Measurements from ENCODE around the gene DMD.

Gene DMD

DNA sequence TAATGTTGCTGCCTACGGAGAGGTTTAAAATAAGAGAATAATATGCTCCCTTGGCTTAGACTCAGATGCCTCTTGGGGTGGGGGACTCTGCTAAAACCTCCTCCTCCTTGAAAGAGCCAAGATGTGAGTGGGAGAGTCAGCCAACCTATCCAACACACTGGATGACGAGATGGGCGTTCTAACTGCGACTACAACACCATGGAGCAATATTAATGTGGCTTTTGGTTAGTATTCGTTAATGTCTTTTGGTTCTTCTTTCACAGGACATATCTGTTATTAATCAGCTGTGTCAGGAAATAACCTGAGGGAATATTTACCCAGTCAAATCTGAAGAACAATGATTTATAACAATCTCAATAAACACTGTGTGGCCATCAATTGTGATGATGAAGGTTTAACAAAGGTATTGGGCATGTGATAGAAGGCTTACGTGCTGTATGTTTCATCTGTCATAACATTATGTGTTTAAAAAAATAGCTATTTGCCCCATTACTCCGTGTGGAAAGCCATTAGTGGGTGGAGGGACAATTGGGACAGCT lies 1996.0 kb downstream of the DMD start:
- in situ Hi-C loops (cut with HindIII; ENCODE audit: low sequenced_read_pairs): no loop called here

DNA sequence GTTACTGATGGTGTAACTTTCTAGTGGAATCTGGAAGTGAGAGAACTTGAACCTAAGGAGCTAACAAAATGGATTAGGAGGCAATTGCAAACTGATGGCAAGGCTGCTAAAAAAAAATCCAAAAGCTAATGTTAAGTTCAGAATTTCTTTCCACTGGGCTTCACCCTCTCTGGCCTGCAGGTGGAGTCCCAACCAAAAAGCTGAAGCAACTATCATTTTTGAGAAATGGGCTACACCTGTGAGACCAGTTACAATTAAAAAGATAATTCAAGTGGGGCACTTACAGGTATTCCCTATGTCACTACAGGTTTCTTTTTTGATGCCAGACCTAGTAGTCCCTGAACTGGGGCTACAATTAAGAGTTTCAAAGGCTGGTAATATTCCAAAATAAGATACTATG lies 1997.4 kb downstream of the DMD start:
- in situ Hi-C loops (cut with HindIII; ENCODE audit: low sequenced_read_pairs): no loop called here

DNA sequence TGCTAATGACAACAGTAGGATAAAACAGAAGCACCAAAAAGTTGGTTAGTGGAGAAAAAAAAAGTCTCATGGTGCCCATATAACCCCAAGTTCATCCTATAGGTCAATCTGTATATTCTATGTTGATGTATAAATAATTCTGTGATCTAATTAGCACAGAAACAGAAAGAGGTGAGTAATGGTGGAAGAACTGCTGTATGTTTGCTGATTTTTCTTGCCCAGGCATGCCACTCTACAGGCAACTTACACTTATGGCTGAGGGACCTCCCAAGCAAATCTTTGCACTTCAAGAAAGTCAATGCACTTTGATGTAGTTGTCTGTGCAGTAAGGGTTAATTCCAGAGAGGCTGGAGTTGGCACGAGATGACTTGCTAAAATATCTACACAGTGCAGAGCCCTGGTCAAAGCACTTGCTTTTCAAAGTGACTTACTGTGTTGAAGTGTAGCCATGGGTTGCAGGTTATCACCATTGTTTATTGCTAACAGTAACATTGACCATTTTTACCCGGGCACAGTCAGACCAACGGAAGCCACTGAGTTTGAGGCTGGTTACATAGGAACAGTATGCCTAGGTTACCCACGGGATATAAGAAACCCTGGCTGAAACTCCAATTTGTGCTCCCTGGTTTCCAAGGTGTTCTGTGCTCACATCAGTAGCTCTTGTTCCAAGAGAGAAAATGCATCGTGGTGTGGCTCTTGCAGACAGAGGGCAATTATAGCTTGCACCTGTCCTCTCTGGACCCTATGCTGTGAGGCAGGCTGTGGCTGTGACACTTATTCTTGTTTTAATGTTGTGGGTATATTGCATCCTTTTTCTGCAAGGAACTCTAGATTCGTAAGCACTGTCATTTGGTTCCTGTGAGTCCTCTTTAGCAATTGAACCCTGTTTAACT lies 1998.2 kb downstream of the DMD start:
- in situ Hi-C loops (cut with HindIII; ENCODE audit: low sequenced_read_pairs): no loop called here

DNA sequence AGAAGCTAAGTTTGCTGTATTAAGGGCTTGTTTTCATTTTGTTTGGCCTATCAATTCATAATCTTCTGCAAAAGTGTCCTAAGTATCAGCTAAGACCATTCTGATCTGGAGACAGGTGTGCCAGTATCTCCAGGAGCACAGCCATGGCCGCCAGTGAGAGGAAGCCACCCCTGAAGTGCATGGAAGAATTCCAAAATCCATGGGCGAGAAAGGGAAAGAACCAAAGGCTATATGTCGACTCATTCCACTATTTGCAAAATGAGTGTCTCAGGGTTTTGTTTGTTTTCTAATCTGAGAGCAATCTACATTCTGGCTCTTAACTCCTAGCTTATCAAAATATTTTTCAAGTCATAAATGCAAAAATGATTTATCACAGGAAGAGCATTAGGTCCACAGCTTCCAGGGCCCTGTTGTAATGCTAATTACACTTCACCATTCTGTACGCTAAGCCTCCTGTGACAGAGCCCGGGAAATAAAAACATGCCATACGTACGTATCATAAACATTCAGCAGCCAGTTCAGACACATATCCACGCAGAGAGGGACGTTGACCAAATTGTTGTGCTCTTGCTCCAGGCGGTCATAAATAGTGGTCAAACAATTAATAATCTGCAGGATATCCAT lies 2002.2 kb downstream of the DMD start:
- in situ Hi-C loops (cut with HindIII; ENCODE audit: low sequenced_read_pairs): loop anchor here (5.0 kb wide), 1 partner anchor 43 kb away; no protein-coding TSS in a partner anchor

DNA sequence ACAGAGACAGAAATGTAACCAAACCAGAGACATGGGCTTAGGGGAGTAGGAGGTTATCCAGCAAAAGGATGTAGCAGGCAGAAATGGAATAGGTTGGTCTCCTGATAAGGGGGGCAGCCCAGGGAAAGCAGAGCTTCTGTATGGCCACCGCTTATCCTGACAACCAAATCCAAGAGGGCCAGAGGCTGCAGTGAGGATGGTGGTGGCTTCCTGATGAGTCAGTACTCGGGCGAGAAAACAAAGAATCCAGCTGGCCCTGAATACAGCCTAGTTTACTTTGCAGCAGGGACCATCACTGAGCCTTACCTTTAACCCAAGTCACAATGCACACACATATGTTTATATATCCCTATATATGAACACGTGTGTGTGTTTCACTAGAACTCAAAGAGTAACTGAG lies 2009.8 kb downstream of the DMD start:
- in situ Hi-C loops (cut with HindIII; ENCODE audit: low sequenced_read_pairs): no loop called here

DNA sequence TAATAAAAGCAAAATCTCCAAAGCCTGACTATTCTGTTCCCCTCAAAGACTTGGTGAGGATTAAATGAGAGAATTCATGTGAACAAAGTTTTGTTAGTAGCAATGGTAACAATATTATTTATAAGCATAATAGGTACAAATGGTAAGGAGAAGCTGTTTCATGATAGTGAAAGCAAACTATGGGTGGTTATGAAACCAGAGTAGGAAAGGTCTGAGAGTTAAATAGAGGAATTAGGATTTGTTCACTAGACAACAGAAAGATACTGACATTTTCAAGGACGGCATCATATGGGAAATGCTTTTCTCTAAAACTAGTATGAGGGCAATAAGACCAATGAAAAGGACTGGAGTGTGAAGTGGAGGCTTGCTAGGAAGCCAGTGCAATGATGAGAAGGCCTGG lies 2010.9 kb downstream of the DMD start:
- in situ Hi-C loops (cut with HindIII; ENCODE audit: low sequenced_read_pairs): no loop called here

DNA sequence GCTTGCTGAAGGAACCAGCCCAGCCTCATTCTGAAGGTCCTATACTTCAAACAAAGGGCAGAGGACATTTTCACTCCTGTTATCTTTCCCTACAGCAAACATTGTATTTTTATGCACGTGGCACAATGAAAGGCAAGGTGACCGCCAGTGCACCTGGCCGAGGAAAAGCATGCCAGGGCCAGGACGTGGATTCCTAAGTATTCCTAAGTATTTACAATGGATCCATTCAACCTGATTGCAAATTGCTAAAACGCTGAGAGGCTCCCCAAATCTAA lies 2011.6 kb downstream of the DMD start:
- in situ Hi-C loops (cut with HindIII; ENCODE audit: low sequenced_read_pairs): no loop called here

DNA sequence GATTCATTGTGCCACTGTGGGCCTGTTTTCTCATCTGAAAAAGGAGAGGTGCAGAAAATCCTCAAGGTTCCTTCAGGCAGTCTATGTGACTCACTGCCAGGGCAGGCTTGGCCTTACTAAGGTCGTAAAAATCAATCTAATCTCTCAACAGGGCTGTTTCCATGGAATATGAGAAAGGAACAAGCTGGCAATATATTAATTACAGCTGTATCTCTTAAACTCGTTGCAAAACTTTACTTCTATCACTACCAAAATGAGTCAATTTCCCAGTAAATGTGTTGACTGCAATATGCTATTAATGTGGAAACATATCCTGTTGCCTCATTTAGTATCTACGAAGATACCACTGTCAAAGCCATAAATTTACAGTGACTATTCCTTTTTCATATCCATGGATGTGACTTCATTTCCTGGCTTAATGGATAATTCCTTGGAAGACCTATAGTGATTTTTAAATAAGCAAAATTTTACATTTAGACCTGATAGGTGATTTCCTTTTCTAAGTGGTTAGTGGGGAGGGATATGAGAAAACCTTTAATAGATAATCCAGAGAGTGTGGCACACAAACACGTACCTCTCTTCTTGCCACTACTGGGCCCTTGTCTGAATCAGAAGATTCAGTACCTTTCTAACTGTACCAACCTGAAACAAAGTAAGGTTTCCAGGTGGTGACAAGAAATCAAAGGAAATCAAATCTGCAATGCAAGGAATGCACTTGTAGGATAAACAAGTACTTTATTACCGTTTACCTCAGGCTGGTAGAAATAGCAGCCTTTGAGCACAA lies 2012.1 kb downstream of the DMD start:
- in situ Hi-C loops (cut with HindIII; ENCODE audit: low sequenced_read_pairs): no loop called here

DNA sequence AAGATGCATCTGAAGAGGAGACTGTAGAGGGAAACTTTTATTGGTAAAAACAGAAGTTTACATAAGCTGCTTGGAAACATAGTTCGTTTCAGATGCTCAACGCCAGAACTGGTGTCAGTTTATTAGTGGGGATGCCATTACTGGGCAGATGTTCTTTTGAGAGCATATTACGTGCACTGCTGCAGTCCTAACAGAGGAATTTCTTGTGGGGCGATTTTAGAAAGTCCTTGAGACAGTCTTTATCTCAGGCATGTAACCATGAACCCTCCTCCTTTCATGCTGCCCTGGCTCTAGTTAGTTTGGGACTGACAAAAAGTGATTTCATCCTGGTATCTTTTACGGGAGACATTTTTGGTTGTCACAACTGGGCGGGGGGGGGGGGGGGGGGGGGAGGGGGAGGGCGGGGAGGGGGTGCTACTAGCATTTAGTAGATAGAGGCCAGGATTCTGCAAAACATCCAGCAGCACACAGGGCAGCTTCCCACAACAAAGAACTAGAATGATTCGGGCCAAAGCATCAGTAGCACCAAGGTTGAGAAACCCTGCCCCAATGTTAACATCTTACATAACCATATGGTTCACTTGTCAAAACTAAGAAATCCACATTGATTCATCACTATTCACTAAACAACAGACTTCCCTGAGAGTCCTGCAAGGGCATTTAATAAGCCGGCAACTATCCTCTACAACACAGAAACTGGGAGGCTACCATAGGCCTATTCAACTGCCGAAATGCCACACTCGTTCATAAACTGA lies 2021.0 kb downstream of the DMD start:
- in situ Hi-C loops (cut with HindIII; ENCODE audit: low sequenced_read_pairs): no loop called here

DNA sequence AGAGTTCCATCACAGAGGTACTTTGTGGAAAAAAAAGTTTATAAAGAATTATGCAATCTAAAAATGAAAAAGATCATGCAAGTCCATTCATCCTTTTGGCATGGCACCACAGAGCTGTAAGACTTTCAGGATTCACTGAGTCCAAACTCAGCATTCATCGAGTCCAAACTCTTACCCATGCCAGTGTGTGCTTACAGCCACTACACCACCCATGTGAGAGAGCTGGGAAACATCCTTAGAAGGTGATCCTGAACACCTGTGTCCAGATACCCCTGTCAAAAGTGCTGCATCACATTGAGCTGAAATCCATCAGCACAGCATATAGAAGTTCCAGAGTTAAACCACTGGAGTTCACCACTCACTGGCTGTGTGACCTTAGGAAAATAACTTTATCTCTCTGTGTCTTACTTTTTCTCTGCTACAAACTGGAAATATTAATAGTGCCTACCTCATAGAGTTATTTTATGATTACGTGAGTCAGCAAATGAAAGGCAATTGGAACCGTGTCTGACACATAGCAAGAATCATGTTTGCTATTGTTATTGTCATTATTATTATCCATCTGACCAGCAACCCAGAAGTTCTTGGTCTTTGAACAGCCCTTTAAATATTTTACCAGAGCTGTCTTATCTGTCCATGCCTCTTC lies 2024.5 kb downstream of the DMD start:
- in situ Hi-C loops (cut with HindIII; ENCODE audit: low sequenced_read_pairs): no loop called here

DNA sequence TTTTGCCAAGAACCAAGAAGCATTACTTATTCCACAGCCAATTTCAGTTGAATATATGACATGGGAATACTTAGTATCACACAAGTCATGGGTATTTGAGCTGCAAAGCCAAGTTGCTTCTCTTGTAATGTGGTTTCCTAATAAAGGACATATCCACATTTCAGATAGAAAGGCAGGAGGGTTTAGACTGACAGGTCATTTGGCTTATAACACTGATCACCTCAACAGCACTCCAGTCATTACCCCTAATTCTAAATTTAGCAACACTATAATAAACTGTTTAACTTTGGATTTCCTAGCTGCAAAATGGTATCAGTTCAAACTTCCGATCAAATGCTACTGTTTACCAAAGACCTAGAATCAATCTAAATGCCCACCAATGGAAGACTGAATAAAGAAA lies 2025.5 kb downstream of the DMD start:
- in situ Hi-C loops (cut with HindIII; ENCODE audit: low sequenced_read_pairs): no loop called here

DNA sequence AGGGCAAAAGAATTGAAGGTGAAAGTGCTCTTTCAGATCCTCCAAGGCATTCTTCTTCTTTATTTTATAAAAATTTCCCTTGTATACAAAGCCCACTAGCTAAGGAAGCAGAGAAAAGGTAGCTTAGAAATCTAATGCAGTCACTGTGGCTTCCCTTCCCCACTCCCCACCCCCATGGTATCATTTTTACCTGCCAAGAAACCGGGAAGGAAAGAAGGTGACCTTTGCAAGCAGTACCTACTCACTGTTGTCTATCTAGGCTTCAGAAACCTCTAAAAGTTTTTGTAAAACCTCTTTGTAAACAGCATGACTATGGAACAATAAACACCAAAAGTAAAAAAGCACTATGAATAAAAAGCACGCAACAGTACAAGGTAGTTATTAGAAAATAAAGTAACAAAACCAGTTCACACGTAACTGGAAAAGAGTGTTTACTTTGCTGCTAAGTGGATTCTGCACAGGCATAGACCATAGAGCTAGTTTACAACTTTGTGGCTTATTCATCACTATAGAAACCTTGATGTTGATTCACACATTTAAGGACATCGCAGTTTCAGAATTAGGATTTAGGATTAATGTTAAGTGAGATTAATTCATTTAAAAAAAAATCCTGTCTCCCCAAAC lies 2029.9 kb downstream of the DMD start:
- in situ Hi-C loops (cut with HindIII; ENCODE audit: low sequenced_read_pairs): no loop called here

DNA sequence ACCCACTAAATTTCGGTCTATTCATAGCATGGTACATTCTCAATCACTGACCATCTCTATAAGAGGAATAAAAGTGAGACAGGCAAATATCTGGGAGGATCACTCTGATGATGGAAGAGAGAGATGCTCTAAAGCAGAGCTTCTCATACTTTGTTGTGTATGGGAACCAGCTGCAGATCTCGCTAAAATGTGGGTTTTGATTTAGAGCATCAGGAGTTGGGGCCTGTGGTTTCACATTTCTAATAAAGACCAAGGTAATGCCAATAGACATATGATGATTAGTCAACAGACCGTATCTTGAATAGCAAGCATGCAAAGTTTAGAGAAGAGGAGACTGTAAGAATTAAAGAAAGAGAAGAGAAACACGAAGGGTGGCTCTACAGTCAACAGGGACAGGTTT lies 2032.1 kb downstream of the DMD start:
- in situ Hi-C loops (cut with HindIII; ENCODE audit: low sequenced_read_pairs): no loop called here

DNA sequence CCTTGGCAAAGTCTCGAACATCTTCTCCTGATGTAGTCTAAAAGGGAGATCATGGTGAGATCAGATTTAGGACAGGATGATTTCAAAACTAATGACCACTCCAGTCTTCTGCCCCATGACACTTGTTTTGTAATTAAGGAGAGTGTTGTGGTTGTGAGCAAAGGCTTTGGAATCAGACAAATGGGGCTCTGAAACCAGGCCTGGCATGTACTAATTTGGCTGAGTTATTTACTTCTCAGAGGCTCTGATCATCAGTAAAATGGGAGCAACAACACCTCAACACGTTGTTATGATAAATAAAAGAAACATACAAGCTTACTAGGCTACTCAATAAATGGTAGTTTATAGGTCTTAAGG lies 2032.6 kb downstream of the DMD start:
- in situ Hi-C loops (cut with HindIII; ENCODE audit: low sequenced_read_pairs): no loop called here

DNA sequence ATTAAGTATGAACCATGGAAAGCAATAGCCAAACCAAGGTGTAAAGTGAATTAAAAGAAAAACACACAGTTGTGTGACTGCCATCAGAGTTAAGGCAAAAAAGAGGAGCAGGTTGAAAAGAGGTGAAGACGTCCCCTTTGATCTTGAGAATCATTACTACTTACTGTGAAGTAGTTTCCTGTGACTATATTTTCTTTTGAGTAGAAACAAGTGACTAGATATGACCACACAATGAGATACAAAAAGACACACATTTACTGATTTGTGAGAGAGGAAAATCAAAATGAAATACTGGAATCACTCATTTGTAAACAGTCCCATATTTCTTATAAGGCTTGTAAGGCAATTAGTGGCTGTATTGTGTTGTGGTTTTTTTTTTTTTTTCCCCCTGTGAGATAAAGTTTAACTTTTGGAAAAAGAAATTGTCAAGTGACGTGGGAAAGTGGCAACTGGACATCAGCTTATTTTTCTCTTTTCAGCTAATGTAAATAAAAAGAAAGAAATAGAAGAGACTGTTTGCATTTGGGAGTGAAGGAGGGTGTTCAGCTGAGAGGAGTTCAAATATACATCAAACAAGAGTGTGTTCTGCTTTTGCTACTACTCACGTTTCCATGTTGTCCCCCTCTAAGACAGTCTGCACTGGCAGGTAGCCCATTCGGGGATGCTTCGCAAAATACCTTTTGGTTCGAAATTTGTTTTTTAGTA lies 2033.1 kb downstream of the DMD start:
- in situ Hi-C loops (cut with HindIII; ENCODE audit: low sequenced_read_pairs): no loop called here

DNA sequence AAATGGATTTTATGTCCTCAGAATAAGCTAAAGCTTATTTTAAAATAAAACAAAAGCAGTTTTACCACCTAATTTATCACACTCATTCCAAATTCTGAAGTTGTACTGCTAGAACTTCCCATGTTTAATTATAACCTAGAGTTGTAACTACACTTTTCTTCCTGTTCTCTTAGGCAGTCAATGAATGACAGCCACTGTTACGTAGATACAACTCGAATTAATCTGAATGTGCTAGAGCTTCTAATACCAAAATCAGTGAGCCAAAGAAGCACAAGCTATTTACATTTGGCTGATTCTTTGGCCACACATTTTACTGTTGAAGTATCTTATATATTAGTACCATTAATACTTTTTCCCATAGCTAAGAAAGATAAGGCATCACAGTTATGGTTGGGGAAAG lies 2040.6 kb downstream of the DMD start:
- in situ Hi-C loops (cut with HindIII; ENCODE audit: low sequenced_read_pairs): no loop called here

DNA sequence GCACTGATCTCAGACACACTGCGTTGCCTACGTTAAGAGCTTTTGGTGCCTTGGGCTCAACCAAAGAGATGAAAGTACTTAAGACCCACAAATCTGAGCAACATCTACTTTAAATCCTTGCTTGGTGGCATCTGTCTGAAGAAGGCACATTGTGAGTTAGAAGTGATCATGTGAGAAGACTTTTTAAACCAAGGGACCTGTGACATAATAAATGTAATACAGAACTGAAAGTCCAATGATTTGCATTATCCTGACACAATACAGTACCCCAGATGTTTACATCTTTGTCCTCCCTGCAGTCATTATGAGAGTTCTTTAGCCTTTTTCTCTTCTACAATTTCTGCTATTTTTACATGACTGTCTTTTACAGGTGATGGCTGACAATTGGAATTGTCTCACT lies 2042.8 kb downstream of the DMD start:
- in situ Hi-C loops (cut with HindIII; ENCODE audit: low sequenced_read_pairs): no loop called here

DNA sequence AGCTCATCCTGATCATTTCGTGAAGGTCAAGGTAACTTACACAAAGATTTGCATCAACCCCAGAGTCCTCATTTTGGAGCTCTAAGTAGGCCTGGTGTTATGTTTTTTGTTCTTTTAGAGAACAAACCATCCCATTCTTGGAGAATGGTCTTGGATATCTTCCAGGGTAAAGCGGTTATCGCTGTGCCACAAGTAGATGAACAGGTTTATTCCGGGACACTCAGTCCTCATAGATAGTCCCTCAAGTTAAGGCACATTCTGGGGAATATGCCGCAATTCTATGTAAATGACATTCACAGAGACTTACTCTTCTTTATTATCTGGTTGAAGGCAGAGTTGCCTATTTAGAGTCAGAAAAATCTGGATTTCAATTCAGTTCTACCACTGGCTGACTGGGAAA lies 2044.5 kb downstream of the DMD start:
- in situ Hi-C loops (cut with HindIII; ENCODE audit: low sequenced_read_pairs): no loop called here

DNA sequence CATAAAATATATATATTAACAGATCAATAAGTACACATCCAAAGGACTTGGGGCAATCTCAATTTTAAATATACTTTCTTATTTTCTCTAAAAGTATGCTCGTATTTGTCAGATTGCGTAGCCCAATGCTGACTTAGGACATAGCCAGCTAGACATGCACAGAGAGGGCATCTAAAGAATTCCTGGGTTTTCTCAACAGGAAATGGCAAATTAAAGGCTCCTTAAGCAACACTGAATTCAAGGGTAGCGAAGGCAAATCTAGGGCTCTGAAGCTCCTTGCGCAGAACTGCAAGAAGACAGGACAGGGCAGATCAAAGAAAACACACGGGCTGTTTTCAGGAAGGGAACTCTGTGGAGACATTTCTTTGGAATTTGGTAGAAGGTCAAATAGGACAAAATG lies 2044.9 kb downstream of the DMD start:
- in situ Hi-C loops (cut with HindIII; ENCODE audit: low sequenced_read_pairs): no loop called here

All from endothelial cell of hepatic sinusoid (primary cell).